IPS DF 4.7 (cell line): ENCODE data around the gene GJB5.
"Not testable (repeated sequence)": the region's sequence is repeated elsewhere in the genome, so short reads cannot be mapped to it uniquely, and the experiment has no call there.

Experiments
- DNase-seq: peaks from one replicate; pipeline ENCODE4 v3.0.0-alpha.2; 2013; ENCODE audit warnings: low spot score; ENCODE audit errors: extremely low read depth

Gene GJB5

GRCh38 chr1:34745666-34746065, 9.2 kb upstream of the GJB5 start:
- DNase-seq = no peak

- DNase-seq = no peak
These were observed 8.7 kb upstream of the GJB5 start for GRCh38 chr1:34746101-34746500.

- no peak for DNase-seq
These were observed 7.8 kb upstream of the GJB5 start for GRCh38 chr1:34746785-34747637.

- no peak for DNase-seq
These were observed 7.3 kb upstream of the GJB5 start for GRCh38 chr1:34747638-34747941.

- no peak for DNase-seq
These were observed 4.9 kb upstream of the GJB5 start for GRCh38 chr1:34749992-34750391.

- DNase-seq = no peak
These were observed 4.2 kb upstream of the GJB5 start for GRCh38 chr1:34750610-34751009.

- no peak for DNase-seq
These were observed 1.7 kb upstream of the GJB5 start for GRCh38 chr1:34753163-34753562.

- no peak for DNase-seq
These were observed 1.1 kb downstream of the GJB5 start for GRCh38 chr1:34755961-34756360.

GRCh38 chr1:34757386-34757785, 2.5 kb downstream of the GJB5 start:
- no peak for DNase-seq

- DNase-seq = no peak
These were observed 3.9 kb downstream of the GJB5 start for GRCh38 chr1:34758751-34759150.

- DNase-seq = no peak
These were observed 4.9 kb downstream of the GJB5 start, which contains the start of gene GJB4 for GRCh38 chr1:34759503-34760357. Gene GJB4, plus strand, starts transcription at chr1:34759740. Its CDS starts 1,515 bp downstream, at chr1:34761255.

- no peak for DNase-seq
These were observed 6.4 kb downstream of the GJB5 start for GRCh38 chr1:34761176-34761761.

GRCh38 chr1:34761776-34762307, 7.0 kb downstream of the GJB5 start:
- no peak for DNase-seq

GRCh38 chr1:34762474-34763141, 7.8 kb downstream of the GJB5 start:
- DNase-seq = no peak

- no peak for DNase-seq
These were observed 8.4 kb downstream of the GJB5 start for GRCh38 chr1:34763142-34763781.

- DNase-seq = no peak
These were observed 14.0 kb downstream of the GJB5 start for GRCh38 chr1:34768856-34769255.

GRCh38 chr1:34770891-34771504, 16.2 kb downstream of the GJB5 start:
- DNase-seq = no peak

- DNase-seq = no peak
These were observed 16.9 kb downstream of the GJB5 start for GRCh38 chr1:34771573-34772371.

GRCh38 chr1:34773114-34773513, 18.3 kb downstream of the GJB5 start:
- not testable (repeated sequence) for DNase-seq

GRCh38 chr1:34774957-34775356, 20.1 kb downstream of the GJB5 start:
- no peak for DNase-seq
